Neuron (in vitro differentiated cells): ENCODE results near the gene BNC2.

ENCODE experiments used
- H2AFZ ChIP-seq: one replicate; pipeline ENCODE4 v1.6.1; 2013; ENCODE audit warnings: low read depth, mild to moderate bottlenecking, inconsistent platforms, low read length, moderate library complexity
- H3K27me3 ChIP-seq: one replicate; pipeline ENCODE4 v1.6.1; 2013; ENCODE audit warnings: low read length; ENCODE audit not compliant: insufficient read depth
- H3K36me3 ChIP-seq: one replicate; pipeline ENCODE4 v1.6.1; 2013; ENCODE audit warnings: low read length; ENCODE audit not compliant: insufficient read depth
- H3K4me1 ChIP-seq: one replicate; pipeline ENCODE4 v1.6.1; 2013; ENCODE audit warnings: low read length; ENCODE audit not compliant: insufficient read depth
- H3K4me3 ChIP-seq: 2 replicates; pipeline ENCODE4 v1.5.1; 2013; ENCODE audit warnings: mild to moderate bottlenecking, low read length, moderate library complexity
- H3K9me3 ChIP-seq: one replicate; pipeline ENCODE4 v1.6.1; 2013; ENCODE audit warnings: low read length

BNC2 gene

DNA sequence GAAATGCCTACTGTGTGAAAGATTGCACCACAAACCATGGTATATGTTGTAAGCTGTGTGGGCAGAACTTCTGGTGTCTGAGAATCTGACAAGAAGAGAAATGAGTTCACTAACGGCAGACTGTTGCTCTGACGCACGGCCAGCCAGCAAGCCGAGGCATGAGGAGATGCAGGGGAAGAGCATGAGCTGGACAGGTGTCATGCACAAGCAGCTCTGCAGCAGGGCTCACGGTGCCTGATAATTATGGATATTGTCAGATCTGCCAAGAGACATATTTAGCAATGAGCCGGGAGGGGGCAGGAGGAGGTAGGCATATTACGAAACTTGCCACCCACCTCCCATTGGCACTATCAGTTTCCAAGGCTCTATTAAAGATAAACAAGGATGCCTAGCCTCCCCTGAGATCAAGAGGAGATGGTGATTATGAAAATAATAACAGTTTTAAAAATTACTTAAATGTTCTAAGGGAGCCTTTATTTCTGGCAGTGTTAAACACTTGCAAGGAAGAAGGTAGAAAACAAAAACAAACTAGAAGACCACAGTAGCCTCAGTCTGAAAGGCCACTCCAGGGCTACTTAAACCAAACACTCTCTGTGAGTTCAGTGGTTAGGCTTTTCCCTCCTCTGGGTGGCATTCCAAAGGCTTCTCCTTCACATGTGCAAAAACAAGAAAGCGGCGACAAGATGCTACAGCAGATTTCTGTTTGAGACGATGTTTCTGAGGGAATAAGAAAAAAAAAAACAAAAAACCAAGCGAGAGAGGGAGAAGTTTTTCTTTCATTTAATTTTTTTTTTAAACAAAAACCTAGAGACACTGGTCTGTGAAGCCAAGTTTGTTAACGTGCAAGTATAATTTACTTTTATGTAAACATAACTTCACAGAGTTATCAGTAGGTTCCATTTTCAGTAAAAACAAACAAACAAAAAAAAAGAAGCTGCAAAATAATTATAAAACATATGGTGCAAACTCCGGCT, 339.5 kb downstream of the BNC2 start:
- H3K9me3 ChIP-seq: no peaks in the 10 kb centered on the region
- no peak overlapping the region for H2AFZ ChIP-seq
- H3K4me1 ChIP-seq: no peaks in the 10 kb centered on the region
- H3K36me3 ChIP-seq: no peaks in the 10 kb centered on the region
- H3K27me3 ChIP-seq: no peaks in the 10 kb centered on the region
- H3K4me3 ChIP-seq: no peak overlapping the region

DNA sequence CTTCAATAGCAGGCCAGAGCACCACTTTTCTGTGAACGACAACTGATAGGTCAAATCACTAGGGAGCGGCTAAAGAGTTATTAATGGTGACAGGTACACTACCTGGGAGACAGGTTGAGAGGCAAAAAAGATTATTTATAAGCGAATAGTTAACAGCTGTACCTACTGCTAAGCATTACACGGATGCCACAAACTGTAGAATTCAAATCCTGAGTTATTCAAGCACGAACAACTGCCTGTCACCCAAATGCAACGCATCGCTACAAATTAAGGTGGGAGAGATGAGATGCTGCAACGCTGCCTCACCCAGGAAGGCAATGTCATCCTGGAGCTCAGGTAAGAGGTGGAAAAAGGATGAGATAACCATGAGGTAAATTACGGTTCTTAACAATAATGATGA, 342.9 kb downstream of the BNC2 start:
- no peaks in the 10 kb centered on the region for H3K27me3 ChIP-seq
- no peak overlapping the region for H3K4me3 ChIP-seq
- H3K36me3 ChIP-seq: no peaks in the 10 kb centered on the region
- H2AFZ ChIP-seq: no peak overlapping the region
- H3K9me3 ChIP-seq: no peaks in the 10 kb centered on the region
- H3K4me1 ChIP-seq: no peaks in the 10 kb centered on the region

DNA sequence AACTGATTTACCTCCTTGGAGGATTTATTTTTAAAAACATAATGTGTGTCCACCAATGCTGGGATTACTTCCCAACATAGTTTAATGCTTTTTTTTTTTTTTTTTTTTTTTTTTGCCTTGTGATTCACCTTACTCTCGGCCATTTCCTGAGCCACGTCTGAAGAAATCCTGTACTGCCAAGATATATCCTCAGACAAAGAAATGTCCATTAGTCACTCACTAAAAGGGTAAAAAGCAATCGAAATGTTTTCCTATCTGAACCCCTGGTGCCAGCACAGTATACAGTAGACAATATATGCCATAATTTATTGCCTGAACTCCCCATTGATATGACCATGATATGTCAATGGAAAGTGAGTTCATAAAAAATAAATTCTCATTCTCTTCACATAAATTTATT, 344.1 kb downstream of the BNC2 start:
- Histone ChIP-seq H3K4me3 (no peak overlapping the region), H3K9me3 (no peaks in the 10 kb centered on the region)

DNA sequence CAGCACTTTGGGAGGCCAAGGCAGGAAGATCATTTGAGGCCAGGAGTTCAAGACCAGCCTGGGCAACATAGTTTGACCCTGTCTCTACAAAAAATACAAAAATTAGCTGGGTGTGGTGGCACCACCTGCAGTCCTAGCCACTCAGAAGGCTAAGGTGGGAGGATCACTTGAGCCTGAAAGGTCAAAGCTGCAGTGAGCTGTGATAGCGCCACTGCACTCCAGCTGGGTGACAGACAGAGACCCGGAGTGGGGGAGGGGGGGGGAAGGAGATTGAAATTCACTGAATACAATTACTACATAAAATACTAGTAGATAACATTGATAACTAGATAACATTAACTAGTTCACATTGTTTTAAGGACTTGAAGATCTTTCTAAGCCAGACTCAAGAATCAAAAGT, 345.6 kb downstream of the BNC2 start:
- no peaks in the 10 kb centered on the region for H3K27me3 ChIP-seq
- no peaks in the 10 kb centered on the region for H3K36me3 ChIP-seq
- H3K9me3 ChIP-seq: no peaks in the 10 kb centered on the region
- no peak overlapping the region for H2AFZ ChIP-seq
- no peak overlapping the region for H3K4me3 ChIP-seq
- peaks cover 5% of the 10 kb centered on the region for H3K4me1 ChIP-seq

More for the DNA sequence above, 344.1 kb downstream of the BNC2 start:
- no peak overlapping the region for H2AFZ ChIP-seq
- no peaks in the 10 kb centered on the region for H3K27me3 ChIP-seq
- H3K36me3 ChIP-seq: no peaks in the 10 kb centered on the region
- peaks cover 5% of the 10 kb centered on the region for H3K4me1 ChIP-seq

DNA sequence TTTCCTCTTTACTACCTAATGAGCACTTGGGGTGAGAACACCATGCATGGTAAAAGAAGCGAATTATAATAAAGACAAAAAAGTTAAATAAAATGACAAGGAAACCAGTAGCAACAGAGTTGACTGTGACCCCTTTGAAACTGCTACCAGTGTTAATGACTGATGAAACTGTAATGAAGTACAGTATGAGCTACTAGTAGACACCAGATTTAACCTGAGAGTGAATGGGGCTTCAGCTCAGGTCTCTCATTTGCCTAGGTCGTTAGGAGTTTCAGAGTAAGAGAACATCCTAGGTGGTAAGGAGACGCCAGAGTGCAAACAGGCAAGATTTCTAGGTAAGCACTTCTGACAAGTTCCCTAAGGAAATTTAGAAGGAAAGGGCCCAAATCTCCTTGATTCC, 346.4 kb downstream of the BNC2 start:
- Histone ChIP-seq H3K27me3 (no peaks in the 10 kb centered on the region), H3K4me1 (peaks cover 9% of the 10 kb centered on the region), H3K9me3 (no peaks in the 10 kb centered on the region), H3K4me3 (no peak overlapping the region), H2AFZ (no peak overlapping the region), H3K36me3 (no peaks in the 10 kb centered on the region)

DNA sequence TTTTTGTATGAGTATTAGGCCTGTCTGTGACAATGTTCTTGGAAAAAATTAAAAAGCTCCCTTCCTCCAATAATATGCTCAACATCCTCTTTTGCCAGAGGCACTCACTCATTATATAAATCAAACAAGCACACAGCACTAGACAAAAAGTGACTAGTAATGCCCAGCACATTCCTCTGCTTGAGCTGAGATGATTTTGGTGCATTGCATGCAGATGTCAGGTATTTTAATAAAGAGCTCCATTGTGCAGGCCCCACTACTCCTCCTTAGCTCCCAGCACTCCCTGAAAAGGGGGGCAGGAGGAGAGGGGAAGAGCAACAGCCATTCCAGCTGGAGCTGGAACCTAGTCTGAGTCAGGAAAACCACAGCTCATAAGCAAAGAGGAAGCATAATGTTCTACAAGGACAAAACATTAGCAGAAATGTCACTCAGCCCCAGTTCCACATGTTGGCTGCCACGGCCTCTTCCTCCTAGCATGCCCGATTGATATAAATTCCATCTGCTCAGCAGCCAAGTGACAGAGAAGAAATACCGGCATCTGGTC, 348.5 kb downstream of the BNC2 start:
- H3K9me3 ChIP-seq: no peaks in the 10 kb centered on the region
- peaks cover 12% of the 10 kb centered on the region for H3K4me1 ChIP-seq
- H3K36me3 ChIP-seq: no peaks in the 10 kb centered on the region
- no peak overlapping the region for H3K4me3 ChIP-seq
- H3K27me3 ChIP-seq: no peaks in the 10 kb centered on the region
- H2AFZ ChIP-seq: no peak overlapping the region

DNA sequence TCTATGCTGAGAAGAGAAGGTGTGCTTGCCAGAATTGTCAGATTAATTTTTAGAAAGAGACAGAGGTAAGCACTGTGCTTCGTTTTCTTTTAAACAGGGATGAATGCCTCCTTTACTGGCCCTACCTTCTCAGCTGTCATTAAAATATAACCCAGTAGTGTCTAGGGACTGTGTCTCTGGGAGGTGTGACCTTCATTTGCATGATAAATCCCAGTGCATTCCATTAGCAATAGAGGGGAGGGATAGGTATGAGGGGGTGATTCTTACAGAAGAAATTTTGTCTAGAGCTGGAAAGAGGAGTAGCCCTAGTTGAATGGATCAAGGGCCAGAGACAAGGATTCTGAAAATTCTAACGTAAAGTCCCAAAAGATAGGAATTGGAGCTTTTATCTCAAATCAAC, 351.5 kb downstream of the BNC2 start:
- Histone ChIP-seq H3K27me3 (no peaks in the 10 kb centered on the region), H3K4me1 (peaks cover 36% of the 10 kb centered on the region), H3K4me3 (no peak overlapping the region)

DNA sequence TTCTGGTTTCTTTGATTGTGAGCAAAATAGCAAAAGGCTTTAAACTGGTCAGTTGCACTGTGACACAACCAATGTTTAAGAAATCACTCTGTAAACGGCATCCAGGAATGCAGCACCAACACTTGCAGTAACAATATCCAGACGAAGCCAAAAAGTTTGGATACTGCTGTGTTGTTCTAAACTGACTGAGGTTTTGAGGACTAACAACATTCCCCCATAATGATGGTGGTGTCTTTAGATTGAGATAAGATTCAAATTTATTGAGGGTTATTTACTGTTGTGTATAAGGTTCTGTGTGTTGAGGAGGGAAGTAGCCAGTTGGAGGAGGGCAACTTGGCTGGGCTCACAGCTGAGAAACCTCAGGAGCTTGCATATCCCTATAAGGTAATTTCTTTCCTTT, 353.6 kb downstream of the BNC2 start:
- Histone ChIP-seq H3K27me3 (no peaks in the 10 kb centered on the region), H3K4me3 (no peak overlapping the region), H3K4me1 (peaks cover 38% of the 10 kb centered on the region), H3K36me3 (no peaks in the 10 kb centered on the region), H2AFZ (no peak overlapping the region), H3K9me3 (no peaks in the 10 kb centered on the region)

More for the DNA sequence above, 351.5 kb downstream of the BNC2 start:
- Histone ChIP-seq H3K9me3 (no peaks in the 10 kb centered on the region), H3K36me3 (no peaks in the 10 kb centered on the region), H2AFZ (no peak overlapping the region)

DNA sequence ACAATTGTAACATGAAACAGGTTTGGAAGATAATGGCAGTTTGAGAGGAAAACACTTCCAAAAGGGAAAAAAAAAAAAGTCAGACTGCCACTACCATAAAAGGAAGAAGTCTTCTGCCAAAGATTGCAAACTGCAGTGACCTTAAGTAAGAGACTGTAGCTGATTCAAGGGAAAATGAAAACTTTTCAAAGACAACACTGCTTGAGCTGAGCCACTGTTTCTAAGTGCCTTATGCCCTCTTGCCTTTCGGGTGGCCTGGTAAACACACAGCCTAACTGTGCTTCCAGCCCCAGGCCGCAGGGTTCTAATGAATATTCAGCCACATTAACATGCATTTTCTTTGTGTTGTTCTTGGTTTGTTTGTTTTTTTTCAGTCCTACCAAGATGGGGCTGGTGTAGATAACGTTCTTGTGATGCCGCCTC, 354.6 kb downstream of the BNC2 start:
- Histone ChIP-seq H3K9me3 (no peaks in the 10 kb centered on the region), H3K4me3 (no peak overlapping the region), H3K27me3 (no peaks in the 10 kb centered on the region), H2AFZ (no peak overlapping the region), H3K36me3 (no peaks in the 10 kb centered on the region), H3K4me1 (peaks cover 37% of the 10 kb centered on the region)

DNA sequence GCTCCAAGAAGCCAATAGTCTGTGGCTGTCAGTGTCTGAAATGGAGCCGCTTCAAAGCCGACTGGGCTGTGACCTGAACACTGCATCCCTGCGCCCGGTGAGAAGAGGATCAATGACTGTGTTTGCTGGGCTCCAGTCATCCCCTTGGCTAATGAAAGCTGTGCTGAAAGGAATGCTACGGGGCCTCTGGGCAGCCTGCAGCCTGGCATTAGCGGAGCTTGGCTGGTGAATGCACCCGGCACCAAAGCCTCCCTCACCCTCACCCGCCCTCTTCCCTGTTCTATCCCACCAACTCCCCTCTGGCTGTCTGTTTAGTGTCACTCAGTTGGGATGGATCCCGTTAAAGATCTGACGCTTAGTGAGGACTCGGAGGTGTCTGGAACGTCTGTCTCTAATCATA, 355.3 kb downstream of the BNC2 start:
- no peaks in the 10 kb centered on the region for H3K9me3 ChIP-seq
- H3K4me1 ChIP-seq: peaks cover 37% of the 10 kb centered on the region
- H3K27me3 ChIP-seq: no peaks in the 10 kb centered on the region
- no peak overlapping the region for H2AFZ ChIP-seq
- no peaks in the 10 kb centered on the region for H3K36me3 ChIP-seq
- H3K4me3 ChIP-seq: no peak overlapping the region

DNA sequence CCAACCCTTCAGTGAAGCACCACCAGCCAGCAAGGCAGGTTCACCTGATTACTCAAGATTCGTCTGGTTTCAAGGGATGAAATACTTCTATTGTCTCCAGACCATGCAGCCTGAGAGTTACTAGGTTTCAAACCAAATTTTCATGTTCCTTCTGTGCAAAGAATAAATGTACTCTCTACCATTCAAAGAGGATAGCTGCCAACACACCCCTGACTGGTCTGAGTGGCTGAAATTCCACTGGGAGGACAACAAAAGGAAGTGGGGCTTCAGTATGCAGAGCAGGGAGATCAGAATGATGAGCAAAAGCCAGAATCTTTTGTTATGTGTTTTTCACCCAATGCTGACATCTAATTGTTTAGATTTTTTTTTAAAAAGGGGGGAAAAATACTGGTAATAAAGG, 356.3 kb downstream of the BNC2 start:
- no peaks in the 10 kb centered on the region for H3K27me3 ChIP-seq
- H3K36me3 ChIP-seq: no peaks in the 10 kb centered on the region
- no peak overlapping the region for H3K4me3 ChIP-seq
- H3K9me3 ChIP-seq: no peaks in the 10 kb centered on the region
- H3K4me1 ChIP-seq: peaks cover 37% of the 10 kb centered on the region
- peak overlapping the region; percentile 60 for H2AFZ ChIP-seq

DNA sequence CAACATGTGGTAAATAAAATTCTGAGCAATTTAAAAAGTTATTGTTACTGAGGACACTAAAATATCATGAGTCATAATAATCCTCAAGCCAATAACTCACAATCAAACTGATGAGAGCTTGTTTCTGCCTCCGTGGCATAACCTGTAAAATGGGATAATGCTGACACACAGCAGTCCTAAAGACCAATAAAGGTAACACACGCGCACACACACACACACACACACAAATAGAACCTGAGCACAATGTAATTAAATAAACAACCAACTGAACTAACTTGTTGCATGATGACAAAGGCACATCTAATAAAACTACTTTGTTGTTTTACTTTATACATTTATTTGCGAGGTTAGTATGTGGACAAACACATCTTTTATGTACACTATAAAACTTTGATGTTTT, 358.2 kb downstream of the BNC2 start:
- no peaks in the 10 kb centered on the region for H3K27me3 ChIP-seq

DNA sequence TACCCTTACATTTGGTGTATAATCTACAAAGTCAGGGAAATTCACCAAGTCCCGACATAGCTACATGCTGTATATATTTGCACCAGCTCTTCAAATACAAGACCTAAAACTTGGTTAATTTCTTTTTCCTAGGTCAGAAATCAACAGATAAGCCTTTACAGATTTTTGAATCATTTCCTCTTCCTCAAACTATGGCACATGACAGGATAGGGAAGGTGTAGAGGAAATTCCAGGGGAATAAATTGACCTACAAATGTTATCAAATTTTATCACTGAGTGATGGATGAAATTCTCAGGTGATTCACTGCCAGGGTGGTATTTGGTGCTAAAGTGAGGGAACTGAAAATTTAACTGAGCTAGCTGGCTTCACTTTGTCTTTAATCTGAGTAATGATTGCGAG, 360.0 kb downstream of the BNC2 start:
- Histone ChIP-seq H3K9me3 (no peaks in the 10 kb centered on the region), H3K4me3 (no peak overlapping the region), H3K4me1 (peaks cover 24% of the 10 kb centered on the region), H3K27me3 (no peaks in the 10 kb centered on the region), H2AFZ (no peak overlapping the region), H3K36me3 (no peaks in the 10 kb centered on the region)

More for the DNA sequence above, 358.2 kb downstream of the BNC2 start:
- Histone ChIP-seq H3K9me3 (no peaks in the 10 kb centered on the region), H3K4me3 (no peak overlapping the region), H2AFZ (no peak overlapping the region), H3K4me1 (peaks cover 33% of the 10 kb centered on the region), H3K36me3 (no peaks in the 10 kb centered on the region)
